Stomach smooth muscle (tissue), 2 donors: ENCODE data around the gene FLOT2.
"Not testable (repeated sequence)": the region's sequence is repeated elsewhere in the genome, so short reads cannot be mapped to it uniquely, and the experiment has no call there.

Experiments used
- H3K27ac ChIP-seq: one replicate; pipeline ENCODE4 v1.7.0; 2013; ENCODE audit warnings: mild to moderate bottlenecking, low read length, inconsistent platforms
- H3K27me3 ChIP-seq, 2 donors: one replicate each; pipeline ENCODE4 v1.7.0; 2013; ENCODE audit warnings: low read length in 2 of 2; ENCODE audit not compliant: insufficient read depth in 2 of 2, control insufficient read depth in 1 of 2
- H3K36me3 ChIP-seq, 2 donors: one replicate each; pipeline ENCODE4 v1.7.0; 2013; ENCODE audit warnings: low read length in 2 of 2; ENCODE audit not compliant: control insufficient read depth in 2 of 2, insufficient read depth in 2 of 2
- H3K4me1 ChIP-seq: one replicate; pipeline ENCODE4 v1.7.0; 2013; ENCODE audit warnings: low read length; ENCODE audit not compliant: control insufficient read depth, insufficient read depth
- H3K4me3 ChIP-seq, 2 donors: one replicate each; pipeline ENCODE4 v1.7.0; 2013; ENCODE audit warnings: low read length in 2 of 2
- H3K9ac ChIP-seq, 2 donors: one replicate each; pipeline ENCODE4 v1.7.0; 2013; ENCODE audit warnings: low read length in 2 of 2, mild to moderate bottlenecking in 1 of 2
- H3K9me3 ChIP-seq, 2 donors: one replicate each; pipeline ENCODE4 v1.7.0; 2013; ENCODE audit warnings: low read length in 2 of 2; ENCODE audit not compliant: control insufficient read depth in 2 of 2
- donor health status: healthy.
- donor health status: Pancreatic carcinoma.

Gene FLOT2

DNA sequence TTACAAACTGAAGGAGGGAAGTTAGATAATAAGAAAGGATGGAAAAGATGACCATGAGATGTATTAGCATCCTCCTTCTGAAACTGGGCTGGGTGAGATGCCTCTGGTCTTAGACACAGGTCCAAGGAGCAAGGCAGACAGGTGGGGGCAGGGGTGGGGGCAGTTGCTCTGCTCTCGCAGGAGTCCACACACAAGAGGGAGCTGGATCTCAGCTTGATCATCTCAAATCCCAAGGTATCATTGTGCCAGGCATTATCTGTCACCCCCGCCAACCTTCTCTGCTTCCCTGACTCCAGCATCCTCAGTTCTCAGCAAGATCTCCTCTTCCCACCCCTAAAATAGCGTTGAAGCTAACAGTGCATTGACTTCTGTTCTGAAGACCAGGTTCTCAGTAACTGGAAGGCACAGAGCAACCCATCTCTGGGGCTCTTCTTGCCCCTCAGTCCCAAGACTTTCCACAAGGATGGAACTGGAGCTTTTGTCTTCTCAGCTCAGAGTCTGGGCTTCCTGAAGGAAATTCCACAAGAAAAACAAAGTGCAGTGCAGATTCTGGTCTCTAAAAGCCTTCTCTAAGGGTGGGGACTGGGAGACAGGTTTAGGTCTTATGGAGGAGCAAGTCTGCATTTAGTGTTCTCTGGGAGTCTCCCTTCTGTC lies 1.6 kb downstream of the FLOT2 start:
- peak overlapping the region; percentile 83 to 87 for H3K4me3 ChIP-seq
- H3K4me1 ChIP-seq, result peaks cover 27% of the 10 kb centered on the region
- no peaks in the 10 kb centered on the region for H3K27me3 ChIP-seq
- no peaks in the 10 kb centered on the region for H3K9me3 ChIP-seq
- peak overlapping the region; percentile 85 for H3K27ac ChIP-seq
- H3K9ac ChIP-seq, result peak overlapping the region; percentile 79 to 94
- peaks cover 0 to 5% of the 10 kb centered on the region in 2 donors for H3K36me3 ChIP-seq

DNA sequence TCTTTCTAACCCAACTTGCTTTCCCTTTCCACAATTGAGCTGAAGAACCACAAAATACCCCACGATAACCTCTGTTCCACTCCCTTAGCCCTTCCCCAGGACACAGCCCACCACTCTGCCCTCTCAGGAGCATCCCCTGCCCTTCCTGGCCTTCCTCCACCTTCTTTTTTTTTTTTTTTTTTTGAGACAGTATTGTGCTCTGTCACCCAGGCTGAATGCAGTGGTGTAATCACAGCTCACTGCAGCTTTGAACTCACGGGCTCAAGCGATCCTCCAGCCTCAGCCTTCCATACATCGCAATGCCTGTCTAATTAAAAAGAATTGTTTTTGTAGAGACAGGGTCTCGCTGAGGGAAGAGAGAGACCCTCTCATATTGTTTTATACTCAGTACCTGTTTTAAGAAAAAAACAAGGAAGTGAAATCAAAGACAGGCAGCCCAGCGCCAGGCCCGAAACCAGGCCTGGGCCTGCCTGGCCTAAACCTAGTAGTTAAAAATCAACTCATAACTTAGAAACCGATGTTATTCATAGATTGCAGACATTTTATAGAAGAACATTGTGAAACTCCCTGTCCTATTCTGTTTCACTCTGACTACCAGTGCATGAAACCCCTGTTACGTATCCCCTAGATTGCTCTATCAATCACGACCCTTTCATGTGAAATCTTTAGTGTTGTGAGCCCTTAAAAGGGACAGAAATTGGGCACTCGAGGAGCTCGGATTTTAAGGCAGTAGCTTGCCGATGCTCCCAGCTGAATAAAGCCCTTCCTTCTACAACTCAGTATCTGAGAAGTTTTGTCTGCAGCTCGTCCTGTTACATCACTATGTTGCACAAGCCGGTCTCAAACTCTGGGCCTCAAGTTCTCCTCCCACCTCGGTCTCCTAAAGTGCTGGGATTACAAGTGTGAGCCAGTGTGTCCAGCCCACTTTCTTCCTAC lies 4.0 kb downstream of the FLOT2 start:
- H3K27ac ChIP-seq, H3K9ac ChIP-seq, H3K27me3 ChIP-seq, H3K36me3 ChIP-seq, H3K9me3 ChIP-seq, H3K4me3 ChIP-seq: not testable (repeated sequence)
- H3K4me1 ChIP-seq, result peaks cover 25% of the 10 kb centered on the region

DNA sequence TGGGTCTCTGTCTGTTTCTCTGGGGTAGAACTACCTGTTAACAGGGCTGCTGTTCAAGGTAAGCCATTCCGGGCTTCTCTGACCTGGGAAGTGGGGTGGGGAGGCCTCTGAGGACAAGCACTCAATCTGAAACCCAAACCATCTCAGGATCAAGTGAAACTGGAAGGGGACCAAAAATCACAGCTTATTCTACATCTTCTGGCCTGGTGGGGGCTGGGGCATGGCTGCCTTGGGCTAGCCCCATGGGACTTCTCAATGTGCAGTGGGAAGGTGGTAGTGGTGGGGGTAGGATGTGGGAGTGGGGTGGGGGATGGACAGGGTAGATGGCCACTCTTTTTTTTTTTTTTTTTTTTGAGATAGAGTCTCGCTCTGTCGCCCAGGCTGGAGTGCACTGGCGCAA lies 5.5 kb downstream of the FLOT2 start:
- Histone ChIP-seq H3K9ac (no peak overlapping the region), H3K27ac (no peak overlapping the region)

DNA sequence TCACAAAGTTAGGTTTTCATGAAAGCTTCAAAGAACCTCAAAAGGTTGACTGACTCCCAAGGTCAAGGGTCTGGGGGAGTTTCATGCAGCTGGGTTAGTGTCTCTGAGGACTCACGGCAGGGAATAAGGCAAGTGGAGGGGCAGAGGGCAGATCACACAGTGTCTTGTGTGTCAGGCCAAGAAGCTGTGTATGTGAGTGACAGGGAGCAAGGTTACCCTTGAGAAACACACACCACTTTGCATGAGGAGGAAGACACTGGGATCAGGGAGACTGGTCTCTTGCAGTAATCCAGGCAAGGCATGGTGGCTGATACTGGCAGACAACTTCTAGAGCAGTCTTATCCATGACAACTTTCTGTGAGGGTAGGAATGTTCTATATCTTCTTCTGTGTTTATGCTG lies 6.3 kb downstream of the FLOT2 start:
- H3K4me3 ChIP-seq, result no peak overlapping the region
- H3K4me1 ChIP-seq, result peaks cover 5% of the 10 kb centered on the region
- H3K27me3 ChIP-seq, result no peaks in the 10 kb centered on the region
- no peaks in the 10 kb centered on the region for H3K9me3 ChIP-seq
- H3K9ac ChIP-seq, result no peak overlapping the region
- peaks cover 4 to 9% of the 10 kb centered on the region in 2 donors for H3K36me3 ChIP-seq
- H3K27ac ChIP-seq, result no peak overlapping the region

More for the DNA sequence above, 5.5 kb downstream of the FLOT2 start:
- Histone ChIP-seq H3K9me3 (no peaks in the 10 kb centered on the region), H3K4me3 (no peak overlapping the region), H3K27me3 (no peaks in the 10 kb centered on the region), H3K36me3 (peaks cover 4 to 9% of the 10 kb centered on the region in 2 donors), H3K4me1 (peaks cover 13% of the 10 kb centered on the region)

DNA sequence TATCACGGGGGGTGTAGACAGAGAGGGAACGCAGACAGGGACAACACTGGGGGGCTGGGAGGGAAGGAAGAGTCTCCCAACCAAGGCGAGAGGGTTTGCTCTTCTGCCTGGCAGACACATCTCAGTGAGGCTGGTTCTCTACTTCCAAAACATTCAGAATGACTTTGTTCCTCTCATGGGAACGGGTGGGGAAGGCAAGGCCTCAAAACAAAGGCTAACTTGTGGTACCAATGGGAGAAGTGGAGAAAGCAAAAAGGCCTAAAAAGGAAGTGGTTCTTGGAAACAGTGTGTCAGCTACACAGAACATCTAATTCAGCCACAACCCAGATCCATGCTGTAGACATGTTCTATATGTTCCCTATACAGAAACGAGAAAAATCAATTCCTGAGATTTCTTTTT lies 7.5 kb downstream of the FLOT2 start:
- Histone ChIP-seq H3K4me1 (peaks cover 3% of the 10 kb centered on the region), H3K9me3 (no peaks in the 10 kb centered on the region), H3K4me3 (no peak overlapping the region), H3K36me3 (peaks cover 10 to 14% of the 10 kb centered on the region in 2 donors), H3K27me3 (no peaks in the 10 kb centered on the region), H3K27ac (no peak overlapping the region), H3K9ac (no peak overlapping the region)

DNA sequence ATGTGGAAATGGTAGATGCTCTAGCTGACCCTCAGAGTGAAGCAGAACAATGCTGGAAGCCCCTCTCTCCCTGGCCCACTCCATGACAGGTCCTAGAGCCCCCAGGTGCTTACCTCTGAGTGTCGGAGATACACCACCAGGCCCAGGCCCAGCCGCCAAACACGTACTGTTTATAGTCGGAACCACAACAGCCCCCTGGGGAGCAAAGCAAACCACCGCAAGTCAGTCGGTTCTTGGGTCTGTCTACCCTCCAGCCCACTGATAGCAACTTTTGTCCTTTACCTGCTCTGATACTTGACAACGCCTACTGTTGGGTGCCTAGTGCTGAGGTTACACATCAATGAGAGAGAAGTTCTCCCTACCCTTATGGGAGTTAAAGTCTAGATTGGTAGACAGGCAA lies 8.7 kb downstream of the FLOT2 start:
- no peak overlapping the region for H3K4me3 ChIP-seq
- peaks cover 3% of the 10 kb centered on the region for H3K4me1 ChIP-seq
- no peak overlapping the region for H3K27ac ChIP-seq
- no peak overlapping the region for H3K9ac ChIP-seq
- no peaks in the 10 kb centered on the region for H3K9me3 ChIP-seq
- no peaks in the 10 kb centered on the region for H3K27me3 ChIP-seq
- H3K36me3 ChIP-seq, result peaks cover 17 to 23% of the 10 kb centered on the region in 2 donors

DNA sequence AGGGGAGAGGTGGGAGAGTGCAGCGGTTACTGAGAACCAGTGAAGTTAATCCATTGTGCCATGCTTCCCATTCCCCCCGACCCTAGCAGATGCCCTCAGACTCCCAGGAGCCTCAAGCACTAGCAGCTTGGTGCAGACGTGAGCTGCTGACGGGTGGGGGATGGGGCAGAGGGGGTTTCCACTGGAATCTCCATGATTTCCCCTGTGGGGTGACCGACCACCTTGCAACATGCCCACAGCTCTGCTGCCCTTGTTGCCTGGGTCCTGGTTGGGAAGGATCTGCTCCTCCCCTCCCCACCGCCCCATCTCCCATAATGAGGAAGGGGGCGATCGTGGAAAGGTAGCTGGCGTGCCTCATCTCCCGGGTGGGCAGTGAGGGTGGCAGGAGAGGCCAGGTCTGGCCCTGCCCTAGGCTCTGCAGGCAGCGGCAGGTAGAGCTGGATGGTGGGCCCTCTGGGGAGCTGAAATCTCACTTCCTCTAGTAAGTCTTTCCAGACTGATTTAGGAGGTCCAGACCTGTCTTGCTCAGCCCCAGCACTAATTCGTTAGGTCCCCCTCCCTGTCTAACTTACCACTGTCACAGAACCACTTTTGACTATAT lies 9.6 kb downstream of the FLOT2 start:
- Histone ChIP-seq H3K9ac (no peak overlapping the region), H3K36me3 (peaks cover 18 to 30% of the 10 kb centered on the region in 2 donors), H3K27ac (no peak overlapping the region), H3K9me3 (no peaks in the 10 kb centered on the region), H3K4me1 (peaks cover 3% of the 10 kb centered on the region), H3K4me3 (no peak overlapping the region), H3K27me3 (no peaks in the 10 kb centered on the region)

DNA sequence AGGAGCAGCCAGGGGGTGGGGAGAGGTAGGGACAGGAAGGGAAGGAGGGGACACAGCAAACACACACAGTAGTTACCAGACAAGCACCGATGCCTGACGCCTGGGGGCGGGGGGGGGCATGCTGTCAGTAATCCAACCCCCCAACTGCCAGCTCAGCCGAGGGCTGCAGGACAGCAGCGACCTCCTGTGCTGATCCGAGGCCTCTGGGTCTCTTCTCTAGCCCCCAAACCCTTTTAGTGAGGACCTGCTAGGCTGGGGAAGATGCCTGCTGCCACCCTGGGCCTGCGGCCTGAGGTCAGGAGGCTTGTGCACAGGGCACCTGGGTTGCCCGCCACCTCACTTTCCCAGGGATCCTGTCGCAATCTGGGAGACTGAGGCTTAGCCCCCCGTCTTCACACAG lies 11.6 kb downstream of the FLOT2 start:
- H3K27ac ChIP-seq, result no peak overlapping the region
- H3K4me1 ChIP-seq, result no peaks in the 10 kb centered on the region
- H3K36me3 ChIP-seq, result peaks cover 37 to 47% of the 10 kb centered on the region in 2 donors
- H3K9ac ChIP-seq, result no peak overlapping the region
- no peaks in the 10 kb centered on the region for H3K27me3 ChIP-seq
- H3K9me3 ChIP-seq, result no peaks in the 10 kb centered on the region
- no peak overlapping the region for H3K4me3 ChIP-seq

DNA sequence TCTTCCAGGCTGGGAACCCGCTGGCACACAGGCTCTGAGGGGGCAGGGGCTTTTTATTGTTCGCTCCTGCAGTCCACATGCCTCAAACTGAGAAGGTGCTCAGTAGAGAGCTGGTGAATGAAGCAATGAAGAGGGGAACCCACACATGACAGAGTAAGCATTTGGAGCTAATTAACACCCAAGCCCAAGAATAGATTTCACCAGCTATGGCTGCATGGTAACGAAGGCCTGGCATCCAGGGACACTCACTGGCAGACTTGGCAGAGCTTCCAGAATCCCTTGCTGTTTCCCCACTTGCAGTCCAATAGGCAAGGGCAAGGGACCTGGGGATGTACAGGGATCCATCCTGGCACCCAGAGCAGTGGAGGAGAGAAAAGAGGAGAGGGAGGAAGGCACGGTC lies 12.2 kb downstream of the FLOT2 start:
- H3K9ac ChIP-seq, result no peak overlapping the region
- H3K4me1 ChIP-seq, result no peaks in the 10 kb centered on the region
- H3K27me3 ChIP-seq, result no peaks in the 10 kb centered on the region
- no peaks in the 10 kb centered on the region for H3K9me3 ChIP-seq
- H3K4me3 ChIP-seq, result no peak overlapping the region
- H3K27ac ChIP-seq, result no peak overlapping the region
- H3K36me3 ChIP-seq, result peaks cover 43 to 52% of the 10 kb centered on the region in 2 donors

DNA sequence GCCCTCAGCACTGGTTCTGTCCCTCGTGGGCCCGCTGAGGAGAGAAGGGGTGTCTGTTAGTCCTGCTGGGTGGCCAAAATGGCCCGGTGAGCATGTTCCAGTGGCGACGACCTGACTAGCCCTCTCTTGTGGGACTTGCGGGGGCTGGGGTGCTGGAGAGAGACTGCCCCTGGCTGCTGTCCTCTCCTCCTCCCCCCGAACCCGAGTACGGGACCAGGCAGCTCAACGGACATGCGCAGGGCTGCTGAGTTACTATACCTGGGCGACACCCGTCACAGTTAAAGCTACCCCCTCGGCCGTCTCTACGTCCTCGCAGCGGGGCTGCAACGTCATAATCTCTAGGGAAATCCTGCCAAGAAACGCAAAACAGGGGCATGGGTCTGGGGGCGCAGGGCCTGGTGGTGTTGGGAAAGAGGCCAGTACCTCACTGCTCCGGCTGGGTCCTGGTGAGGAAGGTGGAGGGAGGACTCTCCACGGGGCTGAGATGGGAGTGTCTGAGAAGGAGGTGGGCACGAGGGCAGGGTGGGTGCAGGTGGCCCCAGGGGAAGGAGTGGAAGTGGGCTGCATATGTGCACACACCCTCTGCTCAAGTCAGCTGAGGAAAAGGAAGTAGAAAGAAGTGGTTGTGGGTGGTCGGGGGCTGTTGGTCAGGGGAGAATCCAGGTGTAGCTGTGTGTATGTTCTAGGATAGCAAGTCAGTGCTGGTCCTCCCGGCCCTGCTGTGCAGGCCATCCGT lies 13.4 kb downstream of the FLOT2 start:
- Histone ChIP-seq H3K27me3 (no peaks in the 10 kb centered on the region), H3K4me3 (no peak overlapping the region), H3K27ac (no peak overlapping the region), H3K9ac (no peak overlapping the region), H3K9me3 (no peaks in the 10 kb centered on the region), H3K4me1 (no peaks in the 10 kb centered on the region), H3K36me3 (peaks cover 47 to 64% of the 10 kb centered on the region in 2 donors)
